ENCODE results near the gene CNTNAP5.

CNTNAP5 gene

DNA sequence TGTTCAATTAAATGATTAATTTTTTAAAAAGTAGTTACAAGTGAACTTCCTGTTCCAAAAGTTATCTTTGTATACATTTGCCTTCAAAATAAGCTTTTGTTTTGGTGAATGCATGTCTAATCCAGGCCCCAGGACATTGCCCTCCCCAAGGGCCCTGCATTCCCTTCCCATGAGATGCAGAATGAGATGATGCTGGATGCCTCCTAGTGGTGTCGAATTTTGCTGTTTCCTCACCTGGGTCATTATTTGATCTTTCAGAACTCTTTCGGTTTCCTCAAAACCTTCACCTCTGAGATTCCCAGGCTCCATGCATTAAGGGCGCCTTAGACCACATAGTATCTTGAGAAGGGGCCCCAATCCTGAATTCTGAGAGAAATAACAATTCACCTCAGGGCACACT lies 728.8 kb downstream of the CNTNAP5 start:
- no peak overlapping the region for H3K4me3 ChIP-seq (replicated peaks; ENCODE audit: low read depth, low read length)
- TF ChIP-seq, protein P1, sequence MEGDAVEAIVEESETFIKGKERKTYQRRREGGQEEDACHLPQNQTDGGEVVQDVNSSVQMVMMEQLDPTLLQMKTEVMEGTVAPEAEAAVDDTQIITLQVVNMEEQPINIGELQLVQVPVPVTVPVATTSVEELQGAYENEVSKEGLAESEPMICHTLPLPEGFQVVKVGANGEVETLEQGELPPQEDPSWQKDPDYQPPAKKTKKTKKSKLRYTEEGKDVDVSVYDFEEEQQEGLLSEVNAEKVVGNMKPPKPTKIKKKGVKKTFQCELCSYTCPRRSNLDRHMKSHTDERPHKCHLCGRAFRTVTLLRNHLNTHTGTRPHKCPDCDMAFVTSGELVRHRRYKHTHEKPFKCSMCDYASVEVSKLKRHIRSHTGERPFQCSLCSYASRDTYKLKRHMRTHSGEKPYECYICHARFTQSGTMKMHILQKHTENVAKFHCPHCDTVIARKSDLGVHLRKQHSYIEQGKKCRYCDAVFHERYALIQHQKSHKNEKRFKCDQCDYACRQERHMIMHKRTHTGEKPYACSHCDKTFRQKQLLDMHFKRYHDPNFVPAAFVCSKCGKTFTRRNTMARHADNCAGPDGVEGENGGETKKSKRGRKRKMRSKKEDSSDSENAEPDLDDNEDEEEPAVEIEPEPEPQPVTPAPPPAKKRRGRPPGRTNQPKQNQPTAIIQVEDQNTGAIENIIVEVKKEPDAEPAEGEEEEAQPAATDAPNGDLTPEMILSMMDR (IDR thresholded peaks at IDR 0.05; ENCODE audit: low read depth, low read length, missing control alignments): no peak
- no peak for DNase-seq (ENCODE audit: extremely low read depth, low read depth)

DNA sequence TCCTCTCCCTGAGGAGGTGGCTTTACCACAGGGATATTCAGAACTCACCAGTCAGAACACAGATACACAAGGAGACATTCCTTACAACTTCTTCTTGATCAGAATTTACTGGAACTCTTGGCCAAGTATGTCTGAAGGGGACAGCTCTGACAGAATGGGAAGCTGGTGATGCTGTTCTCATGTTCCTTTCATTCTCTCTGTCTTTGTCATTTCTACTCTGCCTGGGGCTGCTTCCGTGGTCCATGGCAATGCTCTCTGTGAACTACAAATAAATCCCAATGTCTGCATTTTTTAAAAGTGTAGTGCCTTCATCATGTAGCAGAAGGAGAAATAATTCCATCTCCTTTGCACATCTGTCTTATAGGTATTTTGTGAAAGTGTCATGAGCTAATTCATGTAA lies 730.3 kb downstream of the CNTNAP5 start:
- TF ChIP-seq, protein P1 (IDR thresholded peaks at IDR 0.05; ENCODE audit: low read depth, low read length, missing control alignments): no peak
- no peak for DNase-seq (ENCODE audit: extremely low read depth, low read depth)
- no peak overlapping the region for H3K4me3 ChIP-seq (replicated peaks; ENCODE audit: low read depth, low read length)

DNA sequence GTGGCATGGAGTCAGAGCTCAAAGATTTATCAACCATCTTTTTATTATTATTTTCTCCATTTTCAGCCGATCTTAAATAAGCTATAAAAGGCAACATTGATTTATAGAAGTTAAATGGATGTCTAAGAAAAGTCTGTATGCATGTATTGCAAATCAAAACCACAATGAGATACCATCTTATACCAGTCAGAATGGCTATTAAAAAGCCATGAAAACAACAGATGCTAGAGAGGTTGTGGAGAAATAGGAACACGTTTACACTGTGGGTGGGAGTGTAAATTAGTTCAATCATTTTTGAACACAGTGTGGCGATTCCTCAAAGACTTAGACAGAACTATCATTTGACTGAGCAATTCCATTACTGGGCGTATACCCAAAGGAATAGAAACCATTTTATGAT lies 731.0 kb downstream of the CNTNAP5 start:
- H3K4me3 ChIP-seq (replicated peaks; ENCODE audit: low read depth, low read length): no peak overlapping the region
- TF ChIP-seq, protein P1 (IDR thresholded peaks at IDR 0.05; ENCODE audit: low read depth, low read length, missing control alignments): no peak
- no peak for DNase-seq (ENCODE audit: extremely low read depth, low read depth)

DNA sequence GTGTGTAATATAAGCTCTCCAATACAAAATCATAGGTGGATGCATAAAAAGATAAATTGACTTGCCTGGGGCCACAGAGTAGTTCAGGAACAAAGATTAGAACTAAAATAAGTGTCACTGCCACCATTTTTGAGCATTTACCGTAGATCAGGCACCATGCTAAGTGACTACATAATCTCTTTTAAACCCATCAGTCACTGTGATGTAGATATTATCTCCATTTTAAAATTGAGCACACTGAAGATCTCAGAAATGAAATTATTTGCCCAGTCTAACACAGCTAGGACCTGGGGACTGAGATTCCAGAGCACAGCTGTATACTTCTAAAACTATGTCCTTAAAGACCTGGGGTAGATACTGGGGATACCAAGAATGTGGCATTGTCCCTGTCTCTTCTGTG lies 737.3 kb downstream of the CNTNAP5 start:
- no peak for DNase-seq (ENCODE audit: extremely low read depth, low read depth)
- TF ChIP-seq, protein P1 (IDR thresholded peaks at IDR 0.05; ENCODE audit: low read depth, low read length, missing control alignments): no peak
- H3K4me3 ChIP-seq (replicated peaks; ENCODE audit: low read depth, low read length): no peak overlapping the region

DNA sequence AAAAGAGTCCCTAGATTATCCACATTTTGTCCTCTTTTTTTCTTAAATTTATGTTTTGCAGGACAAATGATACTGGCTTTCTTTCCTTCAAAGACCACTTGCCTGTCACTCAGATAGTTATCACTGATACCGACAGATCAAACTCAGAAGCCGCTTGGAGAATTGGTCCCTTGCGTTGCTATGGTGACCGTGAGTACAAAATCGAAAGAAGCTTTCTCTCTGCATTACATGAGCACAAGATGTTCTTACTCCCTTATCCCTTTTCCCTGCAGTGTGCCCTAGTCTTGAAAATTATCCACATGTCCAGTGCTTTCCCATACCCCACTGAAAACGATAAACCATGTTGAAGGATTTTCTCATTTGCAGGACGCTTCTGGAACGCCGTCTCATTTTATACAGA lies 738.5 kb downstream of the CNTNAP5 start:
- H3K4me3 ChIP-seq (replicated peaks; ENCODE audit: low read depth, low read length): no peak overlapping the region
- TF ChIP-seq, protein P1 (IDR thresholded peaks at IDR 0.05; ENCODE audit: low read depth, low read length, missing control alignments): no peak
- DNase-seq (ENCODE audit: extremely low read depth, low read depth): no peak

DNA sequence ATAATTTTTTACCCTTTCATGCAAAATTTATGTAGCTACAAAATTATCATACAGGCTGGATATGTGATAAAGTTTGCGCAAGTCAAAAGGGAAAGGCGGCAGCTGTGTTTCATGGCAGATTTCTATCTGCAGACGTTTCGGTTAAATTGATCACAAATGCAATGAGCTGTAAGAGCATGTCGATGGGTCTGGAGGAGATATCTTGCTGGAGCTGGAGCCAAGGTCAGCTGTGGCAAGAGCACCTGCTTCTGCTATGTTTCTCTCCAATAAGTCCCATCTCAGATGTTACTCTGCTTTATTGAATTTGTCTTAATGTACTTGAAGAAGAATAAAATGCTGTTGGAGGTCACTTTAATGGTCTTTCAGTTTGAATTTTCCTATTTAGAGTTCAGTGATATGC lies 749.7 kb downstream of the CNTNAP5 start:
- no peak overlapping the region for H3K4me3 ChIP-seq (replicated peaks; ENCODE audit: low read depth, low read length)
- TF ChIP-seq, protein P1 (IDR thresholded peaks at IDR 0.05; ENCODE audit: low read depth, low read length, missing control alignments): no peak
- no peak for DNase-seq (ENCODE audit: extremely low read depth, low read depth)

DNA sequence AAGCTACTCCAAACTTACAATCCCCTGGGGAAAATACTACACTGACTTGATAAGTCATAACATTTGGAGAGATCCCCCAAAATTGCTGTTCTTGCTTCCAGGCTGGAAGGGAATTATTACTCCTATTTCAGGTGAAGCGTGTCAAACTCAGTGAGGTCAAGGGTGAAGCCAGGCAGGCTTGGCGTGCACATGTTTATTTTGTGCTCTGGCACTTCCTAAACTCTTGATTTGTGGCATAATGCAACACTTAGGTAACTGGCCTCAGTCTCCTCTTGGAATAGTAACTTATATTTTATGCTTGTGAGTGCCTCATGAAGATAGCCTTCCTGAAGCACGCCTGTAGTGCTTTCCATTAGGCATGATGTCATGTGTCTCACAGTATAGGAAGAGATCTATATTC lies 751.2 kb downstream of the CNTNAP5 start:
- TF ChIP-seq, protein P1 (IDR thresholded peaks at IDR 0.05; ENCODE audit: low read depth, low read length, missing control alignments): no peak
- no peak overlapping the region for H3K4me3 ChIP-seq (replicated peaks; ENCODE audit: low read depth, low read length)
- no peak for DNase-seq (ENCODE audit: extremely low read depth, low read depth)

Data from HFF-Myc (cell line).